ENCODE data around the gene CAMTA1. TPM values are rescaled to one million over a fixed set of nuclear protein-coding genes. Genes with fewer than 3 reads are reported as not detected.

Gene CAMTA1
- polyA plus RNA-seq, 1 of the 3 experiments (the other 2 are of a cell fraction), result 63.1 TPM

DNA sequence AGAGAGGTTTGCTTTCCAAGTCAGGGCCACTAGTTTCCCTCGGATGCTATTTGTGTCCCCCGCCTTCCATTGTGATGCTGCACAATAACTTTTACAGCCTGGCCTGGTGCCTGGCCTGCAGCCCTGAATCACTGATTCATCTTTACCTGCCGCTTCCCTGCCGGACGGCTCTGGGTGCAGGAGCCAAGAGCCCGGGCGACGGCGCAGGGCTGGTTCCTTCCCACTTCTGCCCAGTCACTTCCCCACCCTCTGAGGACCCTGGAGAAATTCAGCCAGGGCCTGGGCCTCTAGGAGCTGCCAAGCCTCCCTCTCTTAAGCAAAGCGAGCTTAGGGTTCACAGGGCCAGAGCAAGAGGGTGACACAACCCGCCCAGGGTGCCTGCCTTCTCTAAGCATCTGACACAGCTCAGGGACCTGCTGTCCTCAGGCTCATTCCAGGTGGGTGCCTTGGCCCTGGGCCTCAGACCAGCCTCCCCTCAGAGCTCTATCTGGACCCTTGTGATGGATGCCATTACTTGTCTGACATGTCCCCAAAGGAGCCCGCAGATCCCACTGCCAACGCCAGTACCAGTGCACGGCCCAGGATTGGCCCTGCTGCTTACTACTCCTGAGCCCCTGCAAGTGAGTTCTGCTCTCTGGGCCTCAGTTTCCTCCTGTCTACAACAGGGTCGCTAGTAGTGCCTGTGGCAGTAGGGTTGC is 604.8 kb downstream of the CAMTA1 start:
- Histone ChIP-seq H3K79me2 (ENCODE audit: insufficient read depth) (no peaks in the 10 kb centered on the region), H3K9me3 (peaks cover 1% of the 10 kb centered on the region; the same call in 1 of the 2 replicates), H3K36me3 (replicated peaks in 1 of 2; ENCODE audit: control insufficient read depth in 1 of 2, insufficient read depth in 2 of 2, low read length in 1 of 2) (no peaks in the 10 kb centered on the region), H3K4me3 (ENCODE audit: low read depth in 2 of 2, low read length in 1 of 2) (no peak overlapping the region), H3K9ac (no peak overlapping the region), H3K4me2 (no peak overlapping the region), H3K9me2 (no peaks in the 10 kb centered on the region), H2AFZ (ENCODE audit: low read depth) (no peak overlapping the region), H3K27me3 (ENCODE audit: insufficient read depth) (no peaks in the 10 kb centered on the region), H3F3A (replicated peaks; ENCODE audit: insufficient read depth) (no peaks in the 10 kb centered on the region), H3K4me1 (ENCODE audit: control insufficient read depth in 1 of 2, insufficient read depth in 2 of 2, low read depth in 1 of 2, low read length in 1 of 2) (peaks cover 0 to 28% of the 10 kb centered on the region in 2 experiments; a peak in 1 of 4 replicates), H3K27ac (ENCODE audit: low read depth in 2 of 2, low read length in 1 of 2) (peak overlapping the region in 1 of 2 experiments; percentile 76; a peak in 1 of 4 replicates), H4K20me1 (ENCODE audit: insufficient read depth) (no peaks in the 10 kb centered on the region)
- CTCF ChIA-PET, result interaction anchor here (3.3 kb wide), 1 partner anchor 257 kb away, joined by 9 read pairs; no protein-coding TSS in a partner anchor
- no peak for TF ChIP-seq EZH2phosphoT487 (IDR thresholded peaks at IDR 0.05; ENCODE audit: borderline replicate concordance, low read depth)
- TF ChIP-seq, protein P1, sequence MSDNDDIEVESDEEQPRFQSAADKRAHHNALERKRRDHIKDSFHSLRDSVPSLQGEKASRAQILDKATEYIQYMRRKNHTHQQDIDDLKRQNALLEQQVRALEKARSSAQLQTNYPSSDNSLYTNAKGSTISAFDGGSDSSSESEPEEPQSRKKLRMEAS (IDR thresholded peaks at IDR 0.05; ENCODE audit: low read depth), result no peak
- no peak for TF ChIP-seq MXI1 (IDR thresholded peaks at IDR 0.05; ENCODE audit: low read depth, low read length)
- TF ChIP-seq TEAD4 (IDR thresholded peaks at IDR 0.05; ENCODE audit: borderline replicate concordance, insufficient read depth), result no peak
- no peak for TF ChIP-seq TAF1 (IDR thresholded peaks at IDR 0.05; ENCODE audit: borderline replicate concordance, low read depth, low read length)
- TF ChIP-seq, protein P2, sequence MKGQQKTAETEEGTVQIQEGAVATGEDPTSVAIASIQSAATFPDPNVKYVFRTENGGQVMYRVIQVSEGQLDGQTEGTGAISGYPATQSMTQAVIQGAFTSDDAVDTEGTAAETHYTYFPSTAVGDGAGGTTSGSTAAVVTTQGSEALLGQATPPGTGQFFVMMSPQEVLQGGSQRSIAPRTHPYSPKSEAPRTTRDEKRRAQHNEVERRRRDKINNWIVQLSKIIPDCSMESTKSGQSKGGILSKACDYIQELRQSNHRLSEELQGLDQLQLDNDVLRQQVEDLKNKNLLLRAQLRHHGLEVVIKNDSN (IDR thresholded peaks at IDR 0.05; ENCODE audit: borderline replicate concordance, low read depth), result no peak
- no peak for TF ChIP-seq RCOR1 (IDR thresholded peaks at IDR 0.05; ENCODE audit: low read length)
- TF ChIP-seq RAD21 (IDR thresholded peaks at IDR 0.05; ENCODE audit: low read length), result no peak
- no peak for TF ChIP-seq SIN3A (IDR thresholded peaks at IDR 0.05; ENCODE audit: borderline replicate concordance, low read depth, low read length)
- TF ChIP-seq, protein P3, sequence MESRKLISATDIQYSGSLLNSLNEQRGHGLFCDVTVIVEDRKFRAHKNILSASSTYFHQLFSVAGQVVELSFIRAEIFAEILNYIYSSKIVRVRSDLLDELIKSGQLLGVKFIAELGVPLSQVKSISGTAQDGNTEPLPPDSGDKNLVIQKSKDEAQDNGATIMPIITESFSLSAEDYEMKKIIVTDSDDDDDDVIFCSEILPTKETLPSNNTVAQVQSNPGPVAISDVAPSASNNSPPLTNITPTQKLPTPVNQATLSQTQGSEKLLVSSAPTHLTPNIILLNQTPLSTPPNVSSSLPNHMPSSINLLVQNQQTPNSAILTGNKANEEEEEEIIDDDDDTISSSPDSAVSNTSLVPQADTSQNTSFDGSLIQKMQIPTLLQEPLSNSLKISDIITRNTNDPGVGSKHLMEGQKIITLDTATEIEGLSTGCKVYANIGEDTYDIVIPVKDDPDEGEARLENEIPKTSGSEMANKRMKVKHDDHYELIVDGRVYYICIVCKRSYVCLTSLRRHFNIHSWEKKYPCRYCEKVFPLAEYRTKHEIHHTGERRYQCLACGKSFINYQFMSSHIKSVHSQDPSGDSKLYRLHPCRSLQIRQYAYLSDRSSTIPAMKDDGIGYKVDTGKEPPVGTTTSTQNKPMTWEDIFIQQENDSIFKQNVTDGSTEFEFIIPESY (IDR thresholded peaks at IDR 0.05; ENCODE audit: borderline replicate concordance, low read depth), result no peak
- no peak for TF ChIP-seq ELF1 (IDR thresholded peaks at IDR 0.05)
- TF ChIP-seq POLR2AphosphoS5 (IDR thresholded peaks at IDR 0.05; ENCODE audit: low read depth, low read length), result no peak
- POLR2A ChIA-PET, result no interaction called here
- 67% methylated on average over 3 of the region's 15 CpGs for WGBS (ENCODE audit: low lambda C conversion rate)
- peak; percentile 22 for DNase-seq

DNA sequence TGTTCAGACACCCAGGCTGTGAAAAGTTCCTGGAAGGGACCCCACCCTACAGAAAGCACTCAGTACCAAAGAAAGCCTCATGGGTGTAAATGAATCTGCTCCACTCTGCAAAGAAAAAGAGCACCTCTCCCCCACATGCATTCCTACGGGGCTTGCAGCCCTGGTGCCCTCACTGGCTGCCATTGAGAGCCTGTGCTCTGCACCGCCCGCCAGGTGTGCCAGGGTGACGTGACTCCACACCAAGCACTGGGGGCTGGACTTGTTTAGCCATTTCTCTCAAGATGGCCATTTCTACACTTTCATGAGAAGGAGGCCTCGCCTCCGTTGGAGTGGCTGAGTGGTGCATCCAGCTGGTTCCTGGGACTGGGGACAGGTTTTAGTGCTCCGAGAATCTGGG is 605.3 kb downstream of the CAMTA1 start:
- DNase-seq, result no peak
- POLR2A ChIA-PET, result no interaction called here
- Histone ChIP-seq H3K4me2 (no peak overlapping the region), H3K27me3 (ENCODE audit: insufficient read depth) (no peaks in the 10 kb centered on the region), H3F3A (replicated peaks; ENCODE audit: insufficient read depth) (no peaks in the 10 kb centered on the region), H3K9me3 (peaks cover 7% of the 10 kb centered on the region; the same call in 1 of the 2 replicates), H3K4me3 (ENCODE audit: low read depth in 2 of 2, low read length in 1 of 2) (no peak overlapping the region), H3K9me2 (no peaks in the 10 kb centered on the region), H3K27ac (ENCODE audit: low read depth in 2 of 2, low read length in 1 of 2) (no peak overlapping the region), H3K79me2 (ENCODE audit: insufficient read depth) (no peaks in the 10 kb centered on the region), H3K9ac (no peak overlapping the region), H2AFZ (ENCODE audit: low read depth) (no peak overlapping the region), H4K20me1 (ENCODE audit: insufficient read depth) (no peaks in the 10 kb centered on the region), H3K36me3 (replicated peaks in 1 of 2; ENCODE audit: control insufficient read depth in 1 of 2, insufficient read depth in 2 of 2, low read length in 1 of 2) (no peaks in the 10 kb centered on the region), H3K4me1 (ENCODE audit: control insufficient read depth in 1 of 2, insufficient read depth in 2 of 2, low read depth in 1 of 2, low read length in 1 of 2) (peaks cover 0 to 26% of the 10 kb centered on the region in 2 experiments; a peak in 1 of 4 replicates)
- CTCF ChIA-PET, result no interaction called here
- WGBS (ENCODE audit: low lambda C conversion rate), result 98% methylated on average over 7 of the region's 7 CpGs
- TF ChIP-seq RFX5 (IDR thresholded peaks at IDR 0.05; ENCODE audit: low read length) (no peak), FOXM1 (IDR thresholded peaks at IDR 0.05; ENCODE audit: low read depth) (no peak), POLR2AphosphoS5 (IDR thresholded peaks at IDR 0.05; ENCODE audit: low read depth, low read length) (no peak), GATA2 (CRISPR knock-in tag; IDR thresholded peaks at IDR 0.05) (no peak), TAF1 (IDR thresholded peaks at IDR 0.05; ENCODE audit: borderline replicate concordance, low read depth, low read length) (no peak), NFIC (IDR thresholded peaks at IDR 0.05; ENCODE audit: borderline replicate concordance) (no peak), MEF2A (IDR thresholded peaks at IDR 0.05; ENCODE audit: borderline replicate concordance, low read depth) (no peak), ELF1 (IDR thresholded peaks at IDR 0.05) (no peak), EZH2phosphoT487 (IDR thresholded peaks at IDR 0.05; ENCODE audit: borderline replicate concordance, low read depth) (no peak)
- TF ChIP-seq, protein P4, sequence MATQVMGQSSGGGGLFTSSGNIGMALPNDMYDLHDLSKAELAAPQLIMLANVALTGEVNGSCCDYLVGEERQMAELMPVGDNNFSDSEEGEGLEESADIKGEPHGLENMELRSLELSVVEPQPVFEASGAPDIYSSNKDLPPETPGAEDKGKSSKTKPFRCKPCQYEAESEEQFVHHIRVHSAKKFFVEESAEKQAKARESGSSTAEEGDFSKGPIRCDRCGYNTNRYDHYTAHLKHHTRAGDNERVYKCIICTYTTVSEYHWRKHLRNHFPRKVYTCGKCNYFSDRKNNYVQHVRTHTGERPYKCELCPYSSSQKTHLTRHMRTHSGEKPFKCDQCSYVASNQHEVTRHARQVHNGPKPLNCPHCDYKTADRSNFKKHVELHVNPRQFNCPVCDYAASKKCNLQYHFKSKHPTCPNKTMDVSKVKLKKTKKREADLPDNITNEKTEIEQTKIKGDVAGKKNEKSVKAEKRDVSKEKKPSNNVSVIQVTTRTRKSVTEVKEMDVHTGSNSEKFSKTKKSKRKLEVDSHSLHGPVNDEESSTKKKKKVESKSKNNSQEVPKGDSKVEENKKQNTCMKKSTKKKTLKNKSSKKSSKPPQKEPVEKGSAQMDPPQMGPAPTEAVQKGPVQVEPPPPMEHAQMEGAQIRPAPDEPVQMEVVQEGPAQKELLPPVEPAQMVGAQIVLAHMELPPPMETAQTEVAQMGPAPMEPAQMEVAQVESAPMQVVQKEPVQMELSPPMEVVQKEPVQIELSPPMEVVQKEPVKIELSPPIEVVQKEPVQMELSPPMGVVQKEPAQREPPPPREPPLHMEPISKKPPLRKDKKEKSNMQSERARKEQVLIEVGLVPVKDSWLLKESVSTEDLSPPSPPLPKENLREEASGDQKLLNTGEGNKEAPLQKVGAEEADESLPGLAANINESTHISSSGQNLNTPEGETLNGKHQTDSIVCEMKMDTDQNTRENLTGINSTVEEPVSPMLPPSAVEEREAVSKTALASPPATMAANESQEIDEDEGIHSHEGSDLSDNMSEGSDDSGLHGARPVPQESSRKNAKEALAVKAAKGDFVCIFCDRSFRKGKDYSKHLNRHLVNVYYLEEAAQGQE (IDR thresholded peaks at IDR 0.05; ENCODE audit: low read depth, low read length), result no peak
- TF ChIP-seq, protein P1 (IDR thresholded peaks at IDR 0.05; ENCODE audit: low read depth), result no peak
- TF ChIP-seq, protein P2 (IDR thresholded peaks at IDR 0.05; ENCODE audit: borderline replicate concordance, low read depth), result no peak
